ENCODE results near the gene ATP6V0C. TPM values are rescaled to one million over a fixed set of nuclear protein-coding genes. Genes with fewer than 3 reads are reported as not detected.

The ATP6V0C gene
- total and polyA plus RNA-seq, 2 of the 8 experiments (the other 6 are each of a cell fraction or from before 2014, with no cell fraction given), result 125 to 176 TPM

GRCh38 chr16:2529961-2530628, 16.3 kb downstream of the ATP6V0C start:
- H3K56ac ChIP-seq (replicated peaks; ENCODE audit: insufficient read length, low read depth, low read length), result no peak overlapping the region
- no peak overlapping the region; a peak in 1 of 8 replicates for H3K4me3 ChIP-seq (ENCODE audit: extremely low read depth in 1 of 4, insufficient read depth in 2 of 4, low read depth in 3 of 4, low read length in 4 of 4)
- no peak overlapping the region for H3K14ac ChIP-seq (ENCODE audit: insufficient read length)
- no peaks in the 10 kb centered on the region for H3K79me2 ChIP-seq (ENCODE audit: control insufficient read depth in 1 of 2, insufficient read depth in 2 of 2, low read length in 2 of 2)
- DNase-seq (ENCODE audit: low read depth in 1 of 2, low spot score in 2 of 2), result no peak
- no peaks in the 10 kb centered on the region for H3K9me3 ChIP-seq (ENCODE audit: insufficient read depth in 2 of 2, low read depth in 1 of 2, low read length in 1 of 2)
- H4K91ac ChIP-seq (replicated peaks; ENCODE audit: insufficient read length, low read length), result no peak overlapping the region
- CTCF ChIA-PET (ENCODE audit: partially characterized antibody), result interaction anchor here (0.7 to 1.1 kb wide), 3 partner anchors 8 to 29 kb away, joined by 3 to 4 read pairs (median 3); no protein-coding TSS in a partner anchor
- POLR2A ChIA-PET (ENCODE audit: partially characterized antibody), result interaction anchor here (1.0 to 5.6 kb wide), 7 partner anchors 9 to 376 kb away, joined by 3 to 108 read pairs (median 4); partner anchors contain the start of genes AMDHD2, ATP6V0C and TBC1D24
- peaks cover 14% of the 10 kb centered on the region for H3K23me2 ChIP-seq (ENCODE audit: low read depth, low read length)
- no peak overlapping the region for H3K27ac ChIP-seq (ENCODE audit: low read depth, low read length)
- H3K27me3 ChIP-seq (replicated peaks in 1 of 4; ENCODE audit: control insufficient read depth in 3 of 4, extremely low read depth in 1 of 4, insufficient read depth in 3 of 4, low read length in 3 of 4), result no peaks in the 10 kb centered on the region
- H4K5ac ChIP-seq (ENCODE audit: insufficient read length, low read depth, low read length), result no peak overlapping the region
- no peak overlapping the region for H2AK5ac ChIP-seq (ENCODE audit: low read depth, low read length)
- WGBS, 2 experiments (ENCODE audit: extremely low coverage in 1 of 2, insufficient coverage in 1 of 2, insufficient read length in 1 of 2, insufficient replicate concordance in 2 of 2, low coverage in 1 of 2, low lambda C conversion rate in 2 of 2, missing lambda C conversion rate in 1 of 2), result 87% methylated on average over 15 of the region's 15 CpGs; no CpG with 5 or more reads in 1 of the 2 experiments
- peaks cover 0 to 9% (median 7%) of the 10 kb centered on the region in 4 experiments; a peak in 4 of 7 replicates for H3K4me1 ChIP-seq (replicated peaks in 1 of 4; ENCODE audit: control insufficient read depth in 3 of 4, insufficient read depth in 4 of 4, low read length in 3 of 4)
- H2BK5ac ChIP-seq (ENCODE audit: low read depth, low read length), result peak overlapping the region; percentile 84; the same call in 1 of the 2 replicates
- H3K4me2 ChIP-seq (ENCODE audit: insufficient read depth in 1 of 2, low read depth in 2 of 2, low read length in 2 of 2), result no peak overlapping the region; a peak in 1 of 4 replicates
- no peak overlapping the region for H3K18ac ChIP-seq (ENCODE audit: extremely low read depth, low read length)
- no peak overlapping the region for H2BK120ac ChIP-seq (replicated peaks; ENCODE audit: low read depth, low read length)
- H3K23ac ChIP-seq (ENCODE audit: insufficient read length), result no peak overlapping the region
- H4K8ac ChIP-seq (ENCODE audit: extremely low read depth, insufficient read depth, low read length), result no peak overlapping the region
- H2BK15ac ChIP-seq (ENCODE audit: low read length), result no peak overlapping the region
- no peak overlapping the region for H2BK20ac ChIP-seq (ENCODE audit: low read length)
- TF ChIP-seq POLR2A (IDR thresholded peaks at IDR 0.05; ENCODE audit: control extremely low read depth in 1 of 2, low read depth in 2 of 2, low read length in 2 of 2) (0 out of 3 replicates have a peak, but pooled peaks of 1 of the 2 experiments have one; percentile 24), SAP30 (IDR thresholded peaks at IDR 0.05; ENCODE audit: insufficient read depth, insufficient replicate concordance, low read length) (no peak)
- H4K20me1 ChIP-seq (replicated peaks in 1 of 2; ENCODE audit: control insufficient read depth in 1 of 2, insufficient read depth in 2 of 2, low read length in 2 of 2), result peaks cover 0 to 17% of the 10 kb centered on the region in 2 experiments
- no peak overlapping the region for H2AFZ ChIP-seq (ENCODE audit: low read length)
- no peak overlapping the region for H3K4ac ChIP-seq (replicated peaks; ENCODE audit: insufficient read length, low read depth, low read length)
- H2BK12ac ChIP-seq (ENCODE audit: low read depth, low read length), result no peak overlapping the region
- no peak for FAIRE-seq
- H3K9ac ChIP-seq (replicated peaks in 1 of 4; ENCODE audit: extremely low read depth in 1 of 4, low read depth in 3 of 4, low read length in 3 of 4), result no peak overlapping the region
- peaks cover 3 to 20% (median 7%) of the 10 kb centered on the region in 4 experiments; a peak in 6 of 8 replicates for H3K36me3 ChIP-seq (ENCODE audit: control insufficient read depth in 2 of 4, insufficient read depth in 4 of 4, low read length in 3 of 4)
- no peaks in the 10 kb centered on the region for H3K79me1 ChIP-seq (ENCODE audit: low read depth, low read length)

Measured in H1 (cell line).